ENCODE data around the gene LSM14A.

- TF ChIP-seq CTCF (conservative IDR thresholded peaks at IDR 0.05 in 1 of 2, IDR thresholded peaks at IDR 0.05 in 1 of 2; ENCODE audit: low read depth in 1 of 2, low read length in 2 of 2) (no peak), EZH2 (IDR thresholded peaks at IDR 0.05; ENCODE audit: low read length, missing control alignments) (no peak)
Observed at GRCh38 chr19:34178274-34178610, 5.9 kb downstream of the LSM14A start.
